HepG2 (cell line): ENCODE measurements around the gene UBE2QL1. TPM values are rescaled to one million over a fixed set of nuclear protein-coding genes. Genes with fewer than 3 reads are reported as not detected.

Experiments
- ATAC-seq: fragments of 200-7000 bp; cut with Tn5 transposase; 3 replicates; pipeline ENCODE4 v1.9.1; 2020; ENCODE audit warnings: mild to moderate bottlenecking, moderate library complexity
- BruUV-seq: library from RNA; stranded (reverse); fragments of 400-500 nt; replicated peaks from 2 replicates; lab custom pipeline; 2021; lab: Mats Ljungman, UMichigan
- CTCF ChIA-PET: fragments of 300-600 bp; formaldehyde crosslinking; extraction: SDS; loops from one replicate; lab custom pipeline; 2021; ENCODE audit warnings: low total read pairs, inconsistent platforms, low intra/inter-chr PET ratio; lab: Yijun Ruan, JAX
- POLR2A ChIA-PET: fragments of 350-600 bp; sonication (Branson Sonifier 250); formaldehyde crosslinking; loops from one replicate; lab custom pipeline; 2020; ENCODE audit warnings: antibody characterized with exemption, inconsistent platforms; lab: Yijun Ruan, JAX
- DNase-seq: peaks from one replicate; pipeline ENCODE4 v3.0.0-alpha.2; 2015; ENCODE audit warnings: low spot score
- FAIRE-seq: peaks from 3 replicates; lab custom pipeline; 2011; peaks lifted over from hg19 to GRCh38; lab: Jason Lieb, UNC
- H2AFZ ChIP-seq: one replicate; pipeline ENCODE4 v1.6.1; 2011; ENCODE audit warnings: low read length, inconsistent platforms
- H3K27ac ChIP-seq: fragments of 300-600 bp; 3 replicates; pipeline ENCODE4 v1.8.0; 2011; ENCODE audit warnings: mixed run types, mild to moderate bottlenecking, mixed read lengths, low read length, inconsistent platforms; ENCODE audit not compliant: insufficient read depth; ENCODE audit errors: extremely low read length
- H3K27me3 ChIP-seq, 2 experiments: fragments of 200-600 bp in 1 of 2; 2 replicates in 1 of 2; 3 replicates in 1 of 2; pipeline versions ENCODE4 v1.6.0 to v1.8.0; 2011; ENCODE audit warnings: low read length in 2 of 2, mild to moderate bottlenecking in 2 of 2, moderate library complexity in 2 of 2, inconsistent platforms in 1 of 2; ENCODE audit not compliant: insufficient read depth in 2 of 2, control insufficient read depth in 1 of 2
- H3K36me3 ChIP-seq, 2 experiments: fragments of 200-600 bp in 1 of 2; replicated peaks in 1 of 2; 2 replicates in 1 of 2; 3 replicates in 1 of 2; pipeline versions ENCODE4 v1.5.1 to v1.8.0; 2011; ENCODE audit warnings: low read length in 2 of 2, inconsistent platforms in 1 of 2; ENCODE audit not compliant: insufficient read depth in 2 of 2, control insufficient read depth in 1 of 2
- H3K4me1 ChIP-seq: 2 replicates; pipeline ENCODE4 v1.5.1; 2012; ENCODE audit warnings: low read length, inconsistent platforms; ENCODE audit not compliant: insufficient read depth
- H3K4me2 ChIP-seq: 2 replicates; pipeline ENCODE4 v1.6.0; 2011; ENCODE audit warnings: low read depth, low read length, inconsistent platforms
- H3K4me3 ChIP-seq, 3 experiments: fragments of 200-600 bp in 1 of 3; sonication (generic), shearing (Covaris generic) in 1 of 3; replicated peaks in 1 of 3; 2 replicates each; pipeline ENCODE4 v1.5.1; 2011 to 2016; ENCODE audit warnings: low read length in 3 of 3, inconsistent platforms in 2 of 3, low read depth in 2 of 3, mild to moderate bottlenecking in 2 of 3, control low read depth in 1 of 3, mixed read lengths in 1 of 3; ENCODE audit not compliant: insufficient read depth in 1 of 3
- H3K79me2 ChIP-seq: one replicate; pipeline ENCODE4 v1.6.1; 2011; ENCODE audit warnings: low read length, inconsistent platforms; ENCODE audit not compliant: insufficient read depth
- H3K9ac ChIP-seq: 2 replicates; pipeline ENCODE4 v1.6.0; 2011; ENCODE audit warnings: mild to moderate bottlenecking, low read depth, low read length, inconsistent platforms; ENCODE audit not compliant: insufficient read depth
- H3K9me3 ChIP-seq: 2 replicates; pipeline ENCODE4 v1.5.1; 2012; ENCODE audit warnings: mild to moderate bottlenecking, low read length
- H4K20me1 ChIP-seq: 2 replicates; pipeline ENCODE4 v1.6.0; 2011; ENCODE audit warnings: inconsistent platforms, mild to moderate bottlenecking, low read length, moderate library complexity; ENCODE audit not compliant: insufficient read depth
- ARNT ChIP-seq: fragments of 450-650 bp; IDR thresholded peaks from 2 replicates; pipeline ENCODE4 v1.6.1; 2017
- ATAD3A ChIP-seq: sonication (generic); formaldehyde crosslinking; IDR thresholded peaks from 2 replicates; pipeline ENCODE4 v1.4.0; 2020; ENCODE audit warnings: missing genetic modification reagents
- CHD2 ChIP-seq: IDR thresholded peaks from 2 replicates; pipeline ENCODE4 v1.6.1; 2011; ENCODE audit warnings: low read depth, low read length, improper control_type of control experiment
- FOXO4 ChIP-seq: sonication (generic); formaldehyde crosslinking; conservative IDR thresholded peaks from 2 replicates; pipeline ENCODE4 v1.8.1; 2023; ENCODE audit warnings: missing genetic modification reagents
- HMGXB4 ChIP-seq, 2 experiments: sonication (generic) in 1 of 2; formaldehyde crosslinking in 1 of 2; IDR thresholded peaks; 2 replicates each; pipeline versions ENCODE4 v1.4.0 to v1.6.1; 2018 to 2020; ENCODE audit warnings: missing genetic modification reagents in 2 of 2, borderline replicate concordance in 1 of 2, low read depth in 1 of 2, mild to moderate bottlenecking in 1 of 2, missing biosample characterization in 1 of 2
- PHB2 ChIP-seq: fragments of 450-650 bp; IDR thresholded peaks from 2 replicates; pipeline ENCODE4 v1.6.1; 2018; ENCODE audit not compliant: partially characterized antibody
- PHF20 ChIP-seq: sonication (generic); formaldehyde crosslinking; IDR thresholded peaks from 2 replicates; pipeline ENCODE4 v1.5.0; 2020; ENCODE audit warnings: mild to moderate bottlenecking, missing genetic modification reagents
- PRPF4 ChIP-seq: fragments of 200-400 bp; formaldehyde crosslinking; IDR thresholded peaks from 2 replicates; pipeline ENCODE4 v1.6.1; 2016; ENCODE audit warnings: low read length, low read depth; ENCODE audit not compliant: poor library complexity, severe bottlenecking
- REPIN1 ChIP-seq: sonication (generic); formaldehyde crosslinking; IDR thresholded peaks from 2 replicates; pipeline ENCODE4 v1.8.0; 2022; ENCODE audit warnings: missing genetic modification reagents, low read depth, mild to moderate bottlenecking, borderline replicate concordance
- SALL1 ChIP-seq: sonication (generic); formaldehyde crosslinking; IDR thresholded peaks from 2 replicates; pipeline ENCODE4 v1.8.0; 2022; ENCODE audit warnings: mild to moderate bottlenecking, missing genetic modification reagents
- TCF7L2 ChIP-seq: IDR thresholded peaks from 2 replicates; pipeline ENCODE4 v1.6.1; 2011; ENCODE audit warnings: mild to moderate bottlenecking, low read depth, low read length, moderate library complexity
- ZNF530 ChIP-seq: sonication (generic); formaldehyde crosslinking; IDR thresholded peaks from 2 replicates; pipeline ENCODE4 v1.5.0; 2020; ENCODE audit warnings: low read depth, mild to moderate bottlenecking, missing genetic modification reagents
- ZNF652 ChIP-seq: IDR thresholded peaks from 2 replicates; pipeline ENCODE4 v1.6.1; 2016; ENCODE audit warnings: low read depth, borderline replicate concordance
- ZNF670 ChIP-seq: sonication (generic); formaldehyde crosslinking; IDR thresholded peaks from 2 replicates; pipeline ENCODE4 v1.8.0; 2022; ENCODE audit warnings: mild to moderate bottlenecking, missing genetic modification reagents, borderline replicate concordance
- ZNF740 ChIP-seq: sonication (generic); formaldehyde crosslinking; IDR thresholded peaks from 2 replicates; pipeline ENCODE4 v1.4.0; 2020; ENCODE audit warnings: missing genetic modification reagents
- ZNF780A ChIP-seq: sonication (generic); formaldehyde crosslinking; IDR thresholded peaks from 2 replicates; pipeline ENCODE4 v1.8.0; 2022; ENCODE audit warnings: mild to moderate bottlenecking, missing genetic modification reagents, moderate library complexity
- WGBS: methylation state at CpG from one replicate; pipeline ENCODE4 v1.1.6; 2017; ENCODE audit warnings: low lambda C conversion rate; 5-methylcytosine and 5-hydroxymethylcytosine counted together
- in situ Hi-C: cut with HindIII; loops from 2 replicates; pipeline ENCODE4 v1.10.0; 2017; ENCODE audit warnings: low pct_unique_long_range_greater_than_20kb; ENCODE audit not compliant: extremely low pct_ligation_motif_present
- intact Hi-C: fragments of 100-400 bp; cut with micrococcal nuclease; formaldehyde crosslinking; loops from one replicate; pipeline ENCODE4 v1.10.0; 2022; ENCODE audit not compliant: unreplicated experiment
- polyA plus RNA-seq, 8 experiments: library from polyadenylated mRNA; depleted of rRNA in 3 of 8; stranded (reverse) in 7 of 8; unstranded in 1 of 8; fragments of >200 nt; fragmentation: Illumina TruSeq in 4 of 8; extraction: Trizol in 4 of 8; gene quantifications; 2 replicates each; pipeline versions ENCODE4 v1.2.1 to v1.2.3, GENCODE V29; 2011 to 2016; ENCODE audit warnings: low read depth in 4 of 8, missing spikeins in 1 of 8, mixed read lengths in 1 of 8; ENCODE audit not compliant: insufficient read depth in 1 of 8
- total RNA-seq, 5 experiments: library from RNA; depleted of rRNA; stranded (reverse); fragments of >200 nt; fragmentation: Illumina TruSeq; extraction: Trizol; gene quantifications; 2 replicates each; pipeline ENCODE4 v1.2.3, GENCODE V29; 2016; ENCODE audit warnings: low read depth in 1 of 5

The UBE2QL1 gene
- total and polyA plus RNA-seq, 2 of the 13 experiments (the other 11 are each of a cell fraction or from before 2014, with no cell fraction given) = not detected

GRCh38 chr5:6454628-6455053 lies 6.0 kb downstream of the UBE2QL1 start:
- ChIA-PET POLR2A (no interaction called here), CTCF (no interaction called here)
- Histone ChIP-seq H3K27me3 (peaks cover 1 to 53% of the 10 kb centered on the region in 2 experiments; a peak in 4 of 5 replicates), H3K4me3 (no peak overlapping the region), H3K9ac (no peak overlapping the region), H4K20me1 (no peaks in the 10 kb centered on the region), H3K4me1 (no peaks in the 10 kb centered on the region), H3K4me2 (no peak overlapping the region), H3K79me2 (no peaks in the 10 kb centered on the region), H3K27ac (no peak overlapping the region), H3K36me3 (no peaks in the 10 kb centered on the region), H3K9me3 (no peaks in the 10 kb centered on the region), H2AFZ (no peak overlapping the region)
- no TSS peak for BruUV-seq
- no peak for ATAC-seq
- intact Hi-C loops = no loop called here
- WGBS = 5% methylated on average over 10 of the region's 12 CpGs
- in situ Hi-C loops = no loop called here
- no peak for FAIRE-seq
- no peak for DNase-seq
- TF ChIP-seq TCF7L2 (no peak), ZNF780A (CRISPR knock-in tag) (no peak), ATAD3A (CRISPR knock-in tag) (no peak), SALL1 (no peak), PHF20 (CRISPR knock-in tag) (no peak), REPIN1 (CRISPR knock-in tag) (no peak)

- H3K79me2 ChIP-seq = no peaks in the 10 kb centered on the region
- POLR2A ChIA-PET = no interaction called here
- FAIRE-seq = no peak
- in situ Hi-C loops = no loop called here
- H3K9me3 ChIP-seq = no peaks in the 10 kb centered on the region
- H3K4me3 ChIP-seq = no peak overlapping the region
- H3K36me3 ChIP-seq = no peaks in the 10 kb centered on the region
- no peak overlapping the region for H3K9ac ChIP-seq
- CTCF ChIA-PET = no interaction called here
- H2AFZ ChIP-seq = no peak overlapping the region
- H3K4me1 ChIP-seq = no peaks in the 10 kb centered on the region
- H3K27ac ChIP-seq = no peak overlapping the region
- no peak for ATAC-seq
- H3K27me3 ChIP-seq = peaks cover 1 to 42% of the 10 kb centered on the region in 2 experiments; a peak in 4 of 5 replicates
- 20% methylated on average over 11 of the region's 13 CpGs for WGBS
- intact Hi-C loops = no loop called here
- no peaks in the 10 kb centered on the region for H4K20me1 ChIP-seq
- no peak overlapping the region for H3K4me2 ChIP-seq
- BruUV-seq = no TSS peak
- DNase-seq = no peak
- no peak for TF ChIP-seq ZNF740 (CRISPR knock-in tag)
- no peak for TF ChIP-seq ZNF530 (CRISPR knock-in tag)
- no peak for TF ChIP-seq ZNF652 (CRISPR knock-in tag)
- no peak for TF ChIP-seq PRPF4
- no peak for TF ChIP-seq CHD2
- no peak for TF ChIP-seq PHB2
- no peak for TF ChIP-seq FOXO4 (CRISPR knock-in tag)
- no peak for TF ChIP-seq HMGXB4 (CRISPR knock-in tag; IDR thresholded peaks at IDR 0.05; ENCODE audit: borderline replicate concordance in 1 of 2, low read depth in 1 of 2)
- no peak for TF ChIP-seq ARNT
- TF ChIP-seq ZNF670 = no peak
These were observed 7.0 kb downstream of the UBE2QL1 start for GRCh38 chr5:6455571-6456200.
